Head of caudate nucleus (tissue), 42 donors: Measurements from ENCODE around the gene TLE1.
"Not testable (repeated sequence)": the region's sequence is repeated elsewhere in the genome, so short reads cannot be mapped to it uniquely, and the experiment has no call there.

Experiments
- DNase-seq, 42 donors: peaks; one replicate each; pipeline versions ENCODE4 v3.0.0 to v3.0.0-alpha.2; 2020 to 2021; ENCODE audit warnings: mixed read lengths in 7 of 42
- intact Hi-C: fragments of 100-400 bp; cut with DNase I; formaldehyde crosslinking; loops from one replicate; pipeline ENCODE4 v1.15.0; 2022

Gene TLE1

DNA sequence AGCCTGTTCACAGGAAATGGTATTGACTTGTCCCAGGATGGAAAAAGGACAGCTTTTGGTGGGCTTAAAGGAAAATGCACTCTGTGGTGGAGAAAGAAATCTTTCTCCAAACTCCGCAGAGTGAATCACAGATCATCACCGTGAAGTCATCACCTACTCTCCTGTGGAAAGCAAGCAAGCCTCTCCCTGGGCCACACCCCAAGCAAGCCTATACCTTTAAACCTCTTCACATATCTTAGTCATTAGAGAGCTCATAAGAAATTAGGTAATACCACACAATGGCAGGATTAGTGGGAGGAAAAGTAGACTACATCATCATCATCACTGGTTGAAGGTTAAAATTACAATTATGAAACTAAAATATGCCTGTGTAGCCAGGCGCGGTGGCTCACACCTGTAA, 23.2 kb downstream of the TLE1 start:
- intact Hi-C loops, result no loop called here
- DNase-seq, result peak in 21 of 42 donors; percentile 21 to 83 (median 49)

- DNase-seq, result no peak
Observed at GRCh38 chr9:81665322-81665871, 23.9 kb downstream of the TLE1 start.

GRCh38 chr9:81664638-81665222, 24.6 kb downstream of the TLE1 start:
- intact Hi-C loops, result no loop called here
- no peak for DNase-seq

More at GRCh38 chr9:81665322-81665871, 23.9 kb downstream of the TLE1 start:
- intact Hi-C loops, result no loop called here

- no peak for DNase-seq
- intact Hi-C loops, result no loop called here
Observed at GRCh38 chr9:81661339-81661738, 28.0 kb downstream of the TLE1 start.

GRCh38 chr9:81656871-81657337, 32.4 kb downstream of the TLE1 start:
- no peak for DNase-seq
- intact Hi-C loops, result no loop called here

- peak in 18 of 42 donors; percentile 10 to 70 (median 42) for DNase-seq
- intact Hi-C loops, result no loop called here
Observed at GRCh38 chr9:81656004-81656403, 33.3 kb downstream of the TLE1 start.

GRCh38 chr9:81653240-81653639, 36.1 kb downstream of the TLE1 start:
- no peak for DNase-seq
- intact Hi-C loops, result no loop called here

GRCh38 chr9:81652058-81652687, 37.2 kb downstream of the TLE1 start:
- intact Hi-C loops, result no loop called here
- no peak for DNase-seq

DNA sequence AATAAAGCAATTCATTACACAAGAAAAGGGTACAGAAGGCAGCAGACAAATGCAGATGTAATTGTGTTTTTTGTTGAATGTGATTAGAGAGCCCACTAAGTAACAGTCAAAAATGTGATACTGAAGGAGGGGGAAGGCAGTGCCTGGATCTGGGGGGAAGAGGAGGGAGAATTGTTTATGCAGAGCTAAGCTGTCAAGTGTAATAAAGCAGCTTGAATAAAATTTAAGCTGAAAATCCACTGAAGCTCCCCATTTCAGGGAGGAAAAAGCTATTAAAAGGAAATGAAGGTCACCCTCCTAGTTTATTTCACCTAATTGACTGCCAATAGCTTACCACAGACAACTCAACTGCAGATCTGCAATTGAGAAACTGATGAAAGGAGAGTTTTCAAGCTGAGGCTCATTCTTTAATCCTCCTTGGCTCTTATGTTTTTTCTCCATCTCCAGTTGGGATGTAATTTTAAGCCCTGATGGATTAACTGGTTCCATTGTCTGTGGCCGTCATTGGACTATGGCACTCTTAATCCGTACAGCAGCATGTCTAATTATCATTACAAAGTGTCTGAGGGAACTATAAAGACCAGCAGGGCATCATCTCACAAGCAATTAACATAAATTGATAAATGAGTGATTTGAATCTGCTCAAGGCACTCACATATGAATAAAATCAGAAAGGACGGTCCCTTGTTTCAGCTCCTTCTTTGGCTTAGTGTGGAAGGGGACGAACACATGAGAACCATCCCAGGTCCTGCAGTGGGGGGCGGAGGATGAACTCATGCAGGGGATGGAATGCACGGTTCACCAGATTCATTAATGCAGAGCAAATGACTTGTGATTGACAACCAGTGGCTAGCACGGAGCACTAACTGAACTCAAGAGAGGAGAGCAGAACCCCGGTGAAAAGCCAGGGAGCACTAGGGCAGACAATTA, 38.5 kb downstream of the TLE1 start:
- intact Hi-C loops, result no loop called here
- DNase-seq, result no peak

DNA sequence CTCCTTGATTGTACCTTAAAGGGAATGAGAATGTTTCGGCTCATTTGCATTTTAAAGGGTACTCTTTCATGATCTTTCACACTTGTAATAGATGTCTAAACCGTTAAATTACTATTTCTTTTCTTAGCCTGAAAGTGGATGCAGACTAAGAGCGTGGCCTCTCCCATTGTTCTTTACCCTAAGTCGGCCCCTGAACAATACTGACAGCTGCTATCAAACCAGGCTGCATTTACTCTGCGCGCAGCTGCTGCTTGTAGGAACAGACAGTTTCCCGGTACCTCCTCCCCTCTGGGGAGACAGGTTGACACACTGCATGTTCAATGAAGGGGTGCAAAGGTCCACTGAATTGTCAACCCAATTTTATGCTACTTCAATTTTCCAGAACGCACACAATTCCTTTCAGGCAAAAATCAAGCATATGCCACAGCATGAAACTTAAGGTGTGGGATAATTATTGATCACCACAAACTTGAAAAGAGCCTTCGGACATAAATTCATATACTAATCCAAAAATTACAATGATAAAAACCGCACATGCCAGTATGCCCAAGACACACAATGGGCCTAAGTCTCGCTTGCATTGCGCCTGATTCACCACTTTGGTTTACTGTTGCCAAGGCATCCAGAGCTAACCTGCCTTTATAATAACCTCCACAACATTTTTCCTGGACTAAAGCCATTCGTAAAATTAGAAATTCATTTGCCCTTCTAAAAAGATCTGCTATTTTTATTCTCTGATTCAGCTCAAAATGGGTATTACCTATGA, 39.7 kb downstream of the TLE1 start:
- intact Hi-C loops, result no loop called here
- peak in 2 of 42 donors; percentile 34 to 37 for DNase-seq

DNA sequence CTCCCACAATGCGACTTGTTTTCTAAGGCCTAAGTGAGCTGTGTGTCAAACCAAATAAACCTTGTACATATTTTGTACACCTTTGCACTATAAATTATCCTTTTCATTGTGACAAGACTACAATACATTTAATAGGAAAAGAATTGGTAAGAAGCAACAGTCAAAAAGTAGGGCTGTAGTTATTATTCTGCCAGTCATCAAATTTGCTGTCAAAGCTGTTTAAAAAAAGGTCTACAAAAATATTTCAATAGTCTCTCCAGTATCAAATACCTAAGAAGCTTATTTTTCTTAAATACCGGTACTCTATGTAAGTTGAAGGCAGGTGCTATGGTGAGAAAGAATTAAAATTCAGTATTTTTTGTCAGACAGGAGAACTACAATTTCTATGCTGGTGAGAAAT, 40.5 kb downstream of the TLE1 start:
- no peak for DNase-seq
- intact Hi-C loops, result no loop called here

DNA sequence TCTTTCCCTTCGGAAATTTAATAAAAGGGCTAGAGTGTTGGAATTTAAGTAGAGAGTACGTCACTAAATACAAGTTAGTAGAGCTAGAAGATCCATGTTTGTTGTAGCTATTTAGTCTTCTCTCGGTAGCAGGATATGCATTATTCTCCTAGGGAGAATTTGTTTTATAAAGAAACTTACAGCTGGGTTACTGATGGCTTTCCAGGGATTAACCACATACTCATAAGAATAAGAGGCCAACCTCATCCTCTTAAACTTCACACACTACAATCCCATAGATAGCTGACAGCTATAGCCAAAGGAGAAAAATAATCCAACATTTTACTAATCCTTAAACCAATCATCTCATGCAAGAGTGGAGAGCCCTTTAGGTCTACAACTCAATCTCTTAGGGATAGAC, 43.0 kb downstream of the TLE1 start:
- intact Hi-C loops, result no loop called here
- DNase-seq, result no peak

- DNase-seq, intact Hi-C loops: not testable (repeated sequence)
Observed at GRCh38 chr9:81644513-81644912, 44.8 kb downstream of the TLE1 start.

DNA sequence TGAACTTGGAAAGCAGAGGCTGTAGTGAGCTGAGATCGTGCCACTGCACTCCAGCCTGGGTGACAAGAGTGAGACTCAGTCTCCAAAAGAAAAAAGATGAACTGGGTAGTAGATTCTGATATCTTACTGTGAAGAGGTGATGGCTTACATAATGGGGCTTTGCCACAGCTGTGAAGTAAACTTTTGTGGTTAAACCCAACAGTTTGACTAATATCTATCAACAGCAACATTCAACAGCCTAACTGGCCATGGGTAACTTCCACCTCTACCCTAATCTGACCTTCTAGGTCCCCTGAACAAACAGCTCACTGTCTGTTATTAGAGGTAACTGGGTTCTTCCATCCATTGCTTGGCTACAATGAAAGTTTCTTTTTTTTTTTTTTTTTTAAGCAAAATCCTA, 52.1 kb downstream of the TLE1 start:
- no peak for DNase-seq
- intact Hi-C loops, result no loop called here

DNA sequence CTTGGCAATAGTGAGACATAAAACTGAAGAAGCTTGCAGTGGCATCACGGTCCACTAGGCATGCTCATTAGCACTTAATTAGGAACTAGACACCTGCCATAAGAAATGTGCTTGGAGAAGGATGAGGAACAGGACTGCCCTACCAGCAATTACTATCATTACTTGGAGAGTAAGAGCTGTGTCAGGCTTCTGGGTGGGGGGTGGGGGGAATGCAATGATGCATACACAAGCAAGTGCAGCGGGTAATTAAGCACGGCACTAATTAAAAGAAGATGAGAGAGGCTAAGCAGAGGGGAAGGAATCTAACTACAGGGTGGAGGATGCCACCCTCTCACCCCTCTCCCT, 53.1 kb downstream of the TLE1 start:
- intact Hi-C loops, result no loop called here
- no peak for DNase-seq

DNA sequence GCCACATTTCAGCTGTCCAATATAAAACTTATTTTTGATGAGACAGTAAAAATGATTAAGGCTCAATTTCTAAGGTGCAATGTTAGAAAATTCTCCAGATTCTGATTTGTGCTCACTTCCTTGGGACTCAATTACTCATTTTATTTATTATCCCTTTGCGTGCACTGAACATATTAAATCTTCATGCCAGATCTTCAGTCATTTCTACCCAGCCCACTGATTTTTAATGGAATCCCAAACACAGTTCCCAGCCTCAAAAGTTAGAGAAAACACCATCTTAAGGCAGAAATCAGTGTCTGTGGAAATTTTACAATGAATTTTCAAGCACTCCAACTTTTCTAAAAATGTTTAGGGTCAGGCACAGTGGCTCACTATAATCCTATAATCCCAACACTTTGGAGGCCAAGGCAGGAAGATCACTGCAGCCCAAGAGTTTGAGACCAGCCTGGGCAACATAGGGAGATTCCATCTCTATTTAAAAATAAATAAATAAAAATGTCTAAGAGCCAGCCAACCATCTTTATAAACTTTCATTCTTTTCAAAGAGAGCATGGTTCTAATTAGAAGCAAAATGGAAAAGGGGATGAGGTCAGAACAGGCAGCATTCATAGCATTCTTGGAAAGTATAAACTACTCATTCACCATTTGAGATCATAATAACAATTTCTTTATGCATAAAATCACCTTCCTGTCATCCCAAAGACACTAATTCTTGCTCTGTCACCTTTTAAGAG, 53.7 kb downstream of the TLE1 start:
- DNase-seq, result no peak
- intact Hi-C loops, result no loop called here

DNA sequence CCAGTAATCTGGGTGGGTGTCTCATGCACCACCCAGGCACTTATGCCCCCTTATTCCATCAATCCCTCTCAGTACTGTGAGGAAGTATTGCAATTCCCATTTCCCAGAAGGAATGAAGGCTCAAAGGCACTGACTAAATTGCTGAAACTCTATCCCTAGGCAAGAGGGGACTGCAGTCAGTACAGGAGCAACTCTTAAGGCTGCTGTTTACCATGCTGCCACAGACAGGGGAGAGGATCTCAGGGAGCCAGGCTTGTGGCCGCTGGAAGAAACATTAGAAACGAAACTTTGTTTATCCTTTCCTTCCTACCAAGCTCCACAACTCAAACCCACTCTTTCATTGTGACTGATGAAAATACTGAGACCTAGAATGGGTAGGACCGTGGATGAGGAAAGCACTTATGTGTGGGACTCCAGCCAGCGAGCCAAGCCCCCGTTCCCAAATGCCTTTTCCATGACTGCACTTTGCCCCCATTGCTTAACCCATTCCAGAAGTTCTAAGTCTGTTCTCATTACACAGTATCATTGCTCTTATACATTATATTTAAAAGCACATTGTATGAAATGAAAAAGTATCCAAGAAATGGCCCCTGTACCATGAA, 54.3 kb downstream of the TLE1 start:
- no peak for DNase-seq

More for the DNA sequence above, 54.3 kb downstream of the TLE1 start:
- intact Hi-C loops, result no loop called here
